Endothelial cell of umbilical vein (primary cell): ENCODE data around the gene COL5A1.

Experiments
- EZH2 ChIP-seq: IDR thresholded peaks from 2 replicates; pipeline ENCODE4 v1.6.1; 2012; ENCODE audit warnings: borderline replicate concordance, low read depth, mild to moderate bottlenecking, moderate library complexity, low read length, inconsistent platforms; ENCODE audit not compliant: severe bottlenecking
- GATA2 ChIP-seq: IDR thresholded peaks from 2 replicates; pipeline ENCODE4 v1.7.0; 2011; ENCODE audit warnings: low read depth, mild to moderate bottlenecking, moderate library complexity, mixed read lengths, low read length; ENCODE audit not compliant: insufficient read length, insufficient read depth
- MYC ChIP-seq: IDR thresholded peaks from one replicate; pipeline ENCODE4 v1.6.1; 2011; ENCODE audit warnings: mild to moderate bottlenecking, low read depth, low read length
- POLR2A ChIP-seq: IDR thresholded peaks from 2 replicates; pipeline ENCODE4 v1.6.1; 2012; ENCODE audit warnings: low read depth, mild to moderate bottlenecking, control low read depth, low read length
- POLR2AphosphoS5 ChIP-seq: IDR thresholded peaks from 2 replicates; pipeline ENCODE4 v1.6.1; 2012; ENCODE audit warnings: low read depth, mild to moderate bottlenecking, control low read depth, low read length, moderate library complexity; ENCODE audit not compliant: insufficient read depth
- TF ChIP-seq, protein P1 (sequence below), 2 donors: IDR thresholded peaks; 1 replicate in 1 of 2; 2 replicates in 1 of 2; pipeline ENCODE4 v1.5.1; 2011; ENCODE audit warnings: low read length in 2 of 2, mild to moderate bottlenecking in 2 of 2, moderate library complexity in 2 of 2, control low read depth in 1 of 2, inconsistent platforms in 1 of 2, low read depth in 1 of 2; ENCODE audit not compliant: insufficient read depth in 1 of 2; ENCODE audit errors: extremely low read depth in 1 of 2
- TF ChIP-seq, protein P2 (sequence below): IDR thresholded peaks from 2 replicates; pipeline ENCODE4 v1.6.1; 2011; ENCODE audit not compliant: insufficient read depth, insufficient read length

GRCh38 chr9:134623258-134624066 lies 18.1 kb upstream of the COL5A1 start:
- TF ChIP-seq POLR2AphosphoS5 (no peak), EZH2 (no peak), POLR2A (no peak), GATA2 (no peak), MYC (no peak)
- TF ChIP-seq, protein P1, sequence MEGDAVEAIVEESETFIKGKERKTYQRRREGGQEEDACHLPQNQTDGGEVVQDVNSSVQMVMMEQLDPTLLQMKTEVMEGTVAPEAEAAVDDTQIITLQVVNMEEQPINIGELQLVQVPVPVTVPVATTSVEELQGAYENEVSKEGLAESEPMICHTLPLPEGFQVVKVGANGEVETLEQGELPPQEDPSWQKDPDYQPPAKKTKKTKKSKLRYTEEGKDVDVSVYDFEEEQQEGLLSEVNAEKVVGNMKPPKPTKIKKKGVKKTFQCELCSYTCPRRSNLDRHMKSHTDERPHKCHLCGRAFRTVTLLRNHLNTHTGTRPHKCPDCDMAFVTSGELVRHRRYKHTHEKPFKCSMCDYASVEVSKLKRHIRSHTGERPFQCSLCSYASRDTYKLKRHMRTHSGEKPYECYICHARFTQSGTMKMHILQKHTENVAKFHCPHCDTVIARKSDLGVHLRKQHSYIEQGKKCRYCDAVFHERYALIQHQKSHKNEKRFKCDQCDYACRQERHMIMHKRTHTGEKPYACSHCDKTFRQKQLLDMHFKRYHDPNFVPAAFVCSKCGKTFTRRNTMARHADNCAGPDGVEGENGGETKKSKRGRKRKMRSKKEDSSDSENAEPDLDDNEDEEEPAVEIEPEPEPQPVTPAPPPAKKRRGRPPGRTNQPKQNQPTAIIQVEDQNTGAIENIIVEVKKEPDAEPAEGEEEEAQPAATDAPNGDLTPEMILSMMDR (IDR thresholded peaks at IDR 0.05; ENCODE audit: extremely low read depth in 1 of 2, insufficient read depth in 1 of 2, low read depth in 1 of 2, low read length in 2 of 2), result no peak
- TF ChIP-seq, protein P2, sequence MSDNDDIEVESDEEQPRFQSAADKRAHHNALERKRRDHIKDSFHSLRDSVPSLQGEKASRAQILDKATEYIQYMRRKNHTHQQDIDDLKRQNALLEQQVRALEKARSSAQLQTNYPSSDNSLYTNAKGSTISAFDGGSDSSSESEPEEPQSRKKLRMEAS, result no peak
